ENCODE measurements around the gene CDH4. TPM values are rescaled to one million over a fixed set of nuclear protein-coding genes. Genes with fewer than 3 reads are reported as not detected.

Gene CDH4
- total and polyA plus RNA-seq, 2 of the 4 experiments (the other 2 are of a cell fraction) = 1.6 to 3.5 TPM

DNA sequence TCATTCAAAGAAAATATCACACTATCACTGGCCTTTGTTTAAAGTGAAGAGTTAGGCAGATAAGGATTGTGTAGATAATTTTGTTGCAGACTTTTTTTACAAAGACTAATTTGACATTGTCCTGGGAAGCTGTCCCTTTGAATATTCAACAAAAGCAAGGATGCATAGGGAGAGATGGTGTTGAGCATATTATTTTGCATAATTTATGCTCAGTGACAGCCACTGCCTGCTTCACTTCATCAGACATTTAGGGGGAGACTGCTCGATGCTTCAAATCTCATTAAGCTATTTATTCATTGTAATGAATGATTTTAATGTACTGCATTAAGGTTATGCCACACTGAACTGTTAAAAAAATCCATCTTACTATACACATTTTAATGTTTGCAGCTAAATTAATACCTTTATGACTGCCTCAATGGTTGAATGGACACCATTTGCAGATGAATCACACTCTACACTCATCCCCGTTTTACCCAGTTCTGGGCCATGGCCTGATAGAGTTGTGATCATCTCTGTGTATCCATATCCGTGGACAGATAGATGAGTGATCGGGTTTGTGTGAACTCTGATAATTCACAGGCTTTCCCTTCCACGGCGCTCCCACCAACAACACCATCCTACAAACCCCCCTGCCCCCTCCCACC, 128.0 kb downstream of the CDH4 start:
- H3K4me2 ChIP-seq (ENCODE audit: low read depth, low read length) = no peak overlapping the region
- H3K36me3 ChIP-seq (ENCODE audit: control insufficient read depth, insufficient read depth, low read length) = no peaks in the 10 kb centered on the region
- H3K9me1 ChIP-seq (ENCODE audit: insufficient read depth, low read length) = no peaks in the 10 kb centered on the region
- no peak overlapping the region for H2AFZ ChIP-seq (replicated peaks; ENCODE audit: low read length, poor library complexity)
- ChIA-PET POLR2A (ENCODE audit: unreplicated experiment) (no interaction called here), CTCF (no interaction called here)
- no peak overlapping the region for H4K91ac ChIP-seq (ENCODE audit: insufficient read depth, low read depth, low read length)
- no peaks in the 10 kb centered on the region for H3K27me3 ChIP-seq (ENCODE audit: control insufficient read depth, insufficient read depth, low read length)
- ATAC-seq (ENCODE audit: low read depth) (no peak), DNase-seq (no peak)
- no peak overlapping the region for H2AK5ac ChIP-seq (ENCODE audit: low read depth, low read length)
- no peak overlapping the region for H3K23ac ChIP-seq (ENCODE audit: low read depth, low read length)
- H3K4me3 ChIP-seq (ENCODE audit: insufficient read depth, low read depth, low read length) = no peak overlapping the region
- no peak overlapping the region for H2BK20ac ChIP-seq (ENCODE audit: low read depth, low read length)
- H4K5ac ChIP-seq (ENCODE audit: low read depth, low read length) = no peak overlapping the region
- no CpG with 5 or more reads among the region's 6 CpGs for WGBS, 2 experiments (ENCODE audit: extremely low coverage in 2 of 2, insufficient read length in 1 of 2)
- H4K20me1 ChIP-seq (ENCODE audit: insufficient read depth, low read length) = no peaks in the 10 kb centered on the region; the same call in 1 of the 2 replicates
- TF ChIP-seq RFX5 (IDR thresholded peaks at IDR 0.05; ENCODE audit: low read depth, low read length) (no peak), NFE2L2 (IDR thresholded peaks at IDR 0.05; ENCODE audit: low read depth, low read length) (no peak), RCOR1 (IDR thresholded peaks at IDR 0.05; ENCODE audit: insufficient replicate concordance, low read length) (no peak), BHLHE40 (IDR thresholded peaks at IDR 0.05; ENCODE audit: low read depth, low read length) (no peak), MAFK (IDR thresholded peaks at IDR 0.05; ENCODE audit: low read depth, low read length) (no peak), RAD21 (IDR thresholded peaks at IDR 0.05; ENCODE audit: low read length) (no peak), MAZ (IDR thresholded peaks at IDR 0.05; ENCODE audit: borderline replicate concordance, low read depth, low read length) (no peak), POLR2A (IDR thresholded peaks at IDR 0.05; ENCODE audit: low read depth, low read length) (no peak), MXI1 (IDR thresholded peaks at IDR 0.05; ENCODE audit: borderline replicate concordance, low read depth, low read length) (no peak), CHD1 (IDR thresholded peaks at IDR 0.05; ENCODE audit: low read depth, low read length) (no peak), FOS (IDR thresholded peaks at IDR 0.05; ENCODE audit: low read depth, low read length) (no peak), SMC3 (IDR thresholded peaks at IDR 0.05; ENCODE audit: low read depth, low read length) (no peak), CEBPB (IDR thresholded peaks at IDR 0.05; ENCODE audit: low read depth, low read length) (no peak)
- TF ChIP-seq, protein P1, sequence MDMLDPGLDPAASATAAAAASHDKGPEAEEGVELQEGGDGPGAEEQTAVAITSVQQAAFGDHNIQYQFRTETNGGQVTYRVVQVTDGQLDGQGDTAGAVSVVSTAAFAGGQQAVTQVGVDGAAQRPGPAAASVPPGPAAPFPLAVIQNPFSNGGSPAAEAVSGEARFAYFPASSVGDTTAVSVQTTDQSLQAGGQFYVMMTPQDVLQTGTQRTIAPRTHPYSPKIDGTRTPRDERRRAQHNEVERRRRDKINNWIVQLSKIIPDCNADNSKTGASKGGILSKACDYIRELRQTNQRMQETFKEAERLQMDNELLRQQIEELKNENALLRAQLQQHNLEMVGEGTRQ (IDR thresholded peaks at IDR 0.05; ENCODE audit: low read depth, low read length) = no peak
- TF ChIP-seq, protein P2, sequence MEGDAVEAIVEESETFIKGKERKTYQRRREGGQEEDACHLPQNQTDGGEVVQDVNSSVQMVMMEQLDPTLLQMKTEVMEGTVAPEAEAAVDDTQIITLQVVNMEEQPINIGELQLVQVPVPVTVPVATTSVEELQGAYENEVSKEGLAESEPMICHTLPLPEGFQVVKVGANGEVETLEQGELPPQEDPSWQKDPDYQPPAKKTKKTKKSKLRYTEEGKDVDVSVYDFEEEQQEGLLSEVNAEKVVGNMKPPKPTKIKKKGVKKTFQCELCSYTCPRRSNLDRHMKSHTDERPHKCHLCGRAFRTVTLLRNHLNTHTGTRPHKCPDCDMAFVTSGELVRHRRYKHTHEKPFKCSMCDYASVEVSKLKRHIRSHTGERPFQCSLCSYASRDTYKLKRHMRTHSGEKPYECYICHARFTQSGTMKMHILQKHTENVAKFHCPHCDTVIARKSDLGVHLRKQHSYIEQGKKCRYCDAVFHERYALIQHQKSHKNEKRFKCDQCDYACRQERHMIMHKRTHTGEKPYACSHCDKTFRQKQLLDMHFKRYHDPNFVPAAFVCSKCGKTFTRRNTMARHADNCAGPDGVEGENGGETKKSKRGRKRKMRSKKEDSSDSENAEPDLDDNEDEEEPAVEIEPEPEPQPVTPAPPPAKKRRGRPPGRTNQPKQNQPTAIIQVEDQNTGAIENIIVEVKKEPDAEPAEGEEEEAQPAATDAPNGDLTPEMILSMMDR (conservative IDR thresholded peaks at IDR 0.05; ENCODE audit: low read depth, low read length) = no peak
- TF ChIP-seq, protein P3, sequence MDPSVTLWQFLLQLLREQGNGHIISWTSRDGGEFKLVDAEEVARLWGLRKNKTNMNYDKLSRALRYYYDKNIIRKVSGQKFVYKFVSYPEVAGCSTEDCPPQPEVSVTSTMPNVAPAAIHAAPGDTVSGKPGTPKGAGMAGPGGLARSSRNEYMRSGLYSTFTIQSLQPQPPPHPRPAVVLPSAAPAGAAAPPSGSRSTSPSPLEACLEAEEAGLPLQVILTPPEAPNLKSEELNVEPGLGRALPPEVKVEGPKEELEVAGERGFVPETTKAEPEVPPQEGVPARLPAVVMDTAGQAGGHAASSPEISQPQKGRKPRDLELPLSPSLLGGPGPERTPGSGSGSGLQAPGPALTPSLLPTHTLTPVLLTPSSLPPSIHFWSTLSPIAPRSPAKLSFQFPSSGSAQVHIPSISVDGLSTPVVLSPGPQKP (IDR thresholded peaks at IDR 0.05; ENCODE audit: borderline replicate concordance, low read depth, low read length) = no peak
- H3K9me3 ChIP-seq (ENCODE audit: control insufficient read depth, insufficient read depth, low read length) = peaks cover 6% of the 10 kb centered on the region
- H2BK5ac ChIP-seq (ENCODE audit: low read depth, low read length, poor library complexity, severe bottlenecking) = no peak overlapping the region
- no peak overlapping the region for H3K4ac ChIP-seq (ENCODE audit: low read depth, low read length)
- no peak overlapping the region for H3K14ac ChIP-seq (replicated peaks; ENCODE audit: low read depth, low read length)
- peaks cover 3 to 8% of the 10 kb centered on the region in 2 experiments; a peak in 3 of 4 replicates for H3K79me1 ChIP-seq (ENCODE audit: low read depth in 1 of 2, low read length in 2 of 2)
- no peak overlapping the region for H2BK15ac ChIP-seq (ENCODE audit: low read depth, low read length)
- H4K8ac ChIP-seq (ENCODE audit: low read depth in 2 of 2, low read length in 2 of 2) = no peak overlapping the region
- dilution Hi-C loops (cut with HindIII; ENCODE audit: low sequenced_read_pairs, unreplicated experiment) (no loop called here), in situ Hi-C loops (cut with MboI; ENCODE audit: low sequenced_read_pairs) (no loop called here), intact Hi-C loops (cut with micrococcal nuclease) (no loop called here)
- H3K56ac ChIP-seq (ENCODE audit: extremely low read depth, insufficient read depth, low read length) = no peak overlapping the region
- no peak overlapping the region for H2AK9ac ChIP-seq (replicated peaks; ENCODE audit: low read depth, low read length, poor library complexity)
- no peaks in the 10 kb centered on the region for H3K4me1 ChIP-seq (ENCODE audit: control insufficient read depth, insufficient read depth, low read length)
- no TSS peak for BruUV-seq (replicated peaks)
- H3K27ac ChIP-seq (ENCODE audit: insufficient read depth, low read length) = no peak overlapping the region
- no peak overlapping the region for H2BK120ac ChIP-seq (ENCODE audit: low read depth, low read length)
- H3K9ac ChIP-seq (ENCODE audit: low read depth, low read length) = no peak overlapping the region
- H3K18ac ChIP-seq (ENCODE audit: low read depth, low read length) = no peak overlapping the region

All from IMR-90 (cell line).